Measurements from ENCODE around the gene SOX12. TPM values are rescaled to one million over a fixed set of nuclear protein-coding genes. Genes with fewer than 3 reads are reported as not detected.
"Not testable (repeated sequence)": the region's sequence is repeated elsewhere in the genome, so short reads cannot be mapped to it uniquely, and the experiment has no call there.

The SOX12 gene
- total RNA-seq, 1 donor from 2014 or later = 7.7 TPM

DNA sequence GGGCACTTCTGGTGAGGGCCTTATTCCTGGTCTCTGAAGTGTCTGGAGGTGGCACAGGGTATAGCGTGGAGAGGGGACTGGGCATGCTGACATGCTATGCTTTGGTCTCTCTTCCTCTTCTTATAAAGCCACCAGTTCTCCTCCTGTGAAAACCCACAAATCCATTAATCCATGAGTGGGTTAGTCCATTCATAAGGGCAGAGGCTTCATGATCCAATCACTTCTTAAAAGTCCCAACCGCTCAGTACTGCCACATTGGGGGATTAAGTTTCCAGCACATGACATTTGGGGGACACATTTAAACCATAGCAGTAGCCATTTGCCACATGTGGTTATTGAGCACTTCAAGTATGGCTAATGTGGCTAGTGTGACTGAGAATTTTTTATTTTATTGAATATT is 51.4 kb downstream of the SOX12 start:
- no peak for FAIRE-seq
- no peak for DNase-seq (ENCODE audit: low spot score in 2 of 2)

DNA sequence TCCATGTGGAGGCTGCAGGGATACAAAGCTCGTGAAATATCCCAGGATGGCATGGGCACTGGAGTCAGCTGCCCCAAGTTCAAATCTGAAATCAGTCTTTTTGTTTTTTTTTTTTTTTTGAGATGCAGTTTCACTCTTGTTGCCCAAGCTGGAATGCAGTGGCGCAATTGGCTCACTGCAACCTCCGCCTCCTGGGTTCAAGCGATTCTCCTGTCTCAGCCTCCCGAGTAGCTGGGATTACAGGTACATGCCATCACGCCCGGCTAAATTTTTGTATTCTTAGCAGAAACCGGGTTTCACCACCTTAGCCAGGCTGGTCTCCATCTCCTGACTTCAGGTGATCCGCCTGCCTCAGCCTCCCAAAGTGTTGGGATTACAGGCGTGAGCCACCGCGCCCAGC is 52.2 kb downstream of the SOX12 start:
- FAIRE-seq; DNase-seq (ENCODE audit: low spot score in 2 of 2): not testable (repeated sequence)

DNA sequence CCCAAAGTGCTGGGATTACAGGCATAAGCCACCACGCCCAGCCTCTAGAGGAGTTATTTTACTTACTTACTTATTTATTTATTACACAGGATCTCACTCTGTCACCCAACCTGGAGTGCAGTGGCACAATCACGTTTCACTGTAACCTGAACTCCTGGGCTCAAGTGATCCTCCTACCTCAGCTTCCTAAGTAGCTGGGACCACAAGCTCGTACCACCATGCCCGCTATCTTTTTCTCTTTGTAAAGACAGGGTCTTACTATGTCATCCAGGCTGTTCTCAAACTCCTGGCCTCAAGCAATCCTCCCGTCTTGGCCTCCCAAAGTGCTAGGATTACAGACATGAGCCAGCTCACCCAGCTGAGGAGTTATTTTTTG is 53.6 kb downstream of the SOX12 start:
- FAIRE-seq (no peak), DNase-seq (ENCODE audit: low spot score in 2 of 2) (no peak)

Other genes starting within 250 kb of the SOX12 start
- not detected for gene DEFB125, start 237.9 kb upstream of the SOX12 start, total RNA-seq
- gene DEFB126, start 183.0 kb upstream of the SOX12 start, total RNA-seq = not detected
- gene DEFB127, start 168.1 kb upstream of the SOX12 start, total RNA-seq = not detected
- not detected for gene DEFB128, start 135.8 kb upstream of the SOX12 start, total RNA-seq
- not detected for gene DEFB129, start 98.3 kb upstream of the SOX12 start, total RNA-seq
- not detected for gene DEFB132, start 67.8 kb upstream of the SOX12 start, total RNA-seq
- gene C20orf96, start 34.8 kb upstream of the SOX12 start, total RNA-seq = 7.3 TPM
- 26.9 TPM for gene ZCCHC3, start 28.0 kb upstream of the SOX12 start, total RNA-seq
- gene NRSN2, start 21.6 kb downstream of the SOX12 start, total RNA-seq = 26.1 TPM
- gene TRIB3, start 55.2 kb downstream of the SOX12 start, total RNA-seq = 12.6 TPM
- gene RBCK1, start 82.7 kb downstream of the SOX12 start, total RNA-seq = 15.1 TPM
- 12.6 TPM for gene TBC1D20, start 137.0 kb downstream of the SOX12 start, total RNA-seq
- gene CSNK2A1, start 218.2 kb downstream of the SOX12 start, total RNA-seq = 179 TPM

All from frontal cortex (tissue), 4 donors.